GM18907 (cell line): ENCODE results near the gene BAHCC1.

Experiments
- ATAC-seq: cut with Tn5 transposase; IDR thresholded peaks from one replicate; pipeline ENCODE4 v1.9.1; 2021; ENCODE audit warnings: mild to moderate bottlenecking, moderate library complexity; ENCODE audit not compliant: unreplicated experiment

BAHCC1 gene

GRCh38 chr17:81489998-81490992, 95.0 kb downstream of the BAHCC1 start:
- no peak for ATAC-seq

- no peak for ATAC-seq
Observed at GRCh38 chr17:81491181-81491581, 95.9 kb downstream of the BAHCC1 start.

DNA sequence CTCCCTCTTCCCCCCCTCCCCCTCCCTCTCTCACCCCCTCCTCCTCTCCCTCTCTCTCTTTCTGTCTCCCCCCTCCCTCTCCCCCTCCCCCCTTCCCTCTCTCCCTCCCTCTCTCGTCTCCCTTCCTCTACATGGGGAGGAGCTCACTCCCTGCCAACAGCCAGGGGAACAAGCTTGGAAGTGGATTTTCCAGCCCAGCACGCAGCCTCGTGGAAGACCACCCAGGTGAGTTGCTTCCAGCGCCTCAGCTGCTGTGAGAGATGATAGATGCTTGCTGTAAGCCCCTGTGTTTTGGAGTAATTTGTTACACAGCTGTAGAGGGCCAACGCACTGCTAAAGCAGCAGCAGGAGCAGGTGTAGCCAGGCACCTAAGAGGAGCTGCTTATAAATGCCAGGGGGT, 96.5 kb downstream of the BAHCC1 start:
- ATAC-seq, result no peak

DNA sequence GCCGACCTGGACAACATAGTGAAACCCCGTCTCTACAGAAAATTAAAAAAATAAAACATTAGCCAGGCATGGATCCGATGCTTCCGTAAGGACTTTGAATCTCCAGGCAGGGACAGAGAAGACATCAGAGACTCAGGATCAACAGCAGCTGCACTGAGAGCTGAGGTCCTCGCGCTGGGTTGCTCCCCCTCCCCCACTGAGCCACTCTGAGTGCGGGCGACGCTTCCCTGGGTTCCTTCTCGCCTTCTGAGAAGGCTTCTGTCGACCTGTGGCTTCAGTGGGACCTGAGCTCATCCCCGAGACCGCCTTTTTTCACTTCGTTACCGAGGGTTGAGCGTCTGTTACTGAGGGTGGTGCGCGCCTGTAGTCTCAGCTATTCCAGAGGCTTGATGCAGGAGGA, 96.9 kb downstream of the BAHCC1 start:
- ATAC-seq, result no peak

DNA sequence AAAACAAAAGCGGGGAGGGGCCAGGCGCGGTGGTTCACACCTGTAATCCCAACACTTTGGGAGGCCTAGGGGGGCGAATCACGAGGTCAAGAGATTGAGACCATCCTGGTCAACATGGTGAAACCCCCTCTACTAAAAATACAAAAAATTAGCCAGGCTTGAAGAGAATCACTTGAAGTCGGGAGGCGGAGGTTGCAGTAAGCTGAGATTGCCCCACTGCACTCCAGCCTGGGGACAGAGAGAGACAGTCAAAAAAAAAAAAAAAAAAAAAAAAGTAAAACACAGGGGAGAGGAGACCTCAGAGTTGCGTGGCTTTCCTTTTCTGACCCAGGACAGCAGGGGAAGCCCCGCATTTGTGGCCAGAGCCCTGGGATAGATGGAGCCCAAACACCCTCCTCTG, 97.4 kb downstream of the BAHCC1 start:
- no peak for ATAC-seq

DNA sequence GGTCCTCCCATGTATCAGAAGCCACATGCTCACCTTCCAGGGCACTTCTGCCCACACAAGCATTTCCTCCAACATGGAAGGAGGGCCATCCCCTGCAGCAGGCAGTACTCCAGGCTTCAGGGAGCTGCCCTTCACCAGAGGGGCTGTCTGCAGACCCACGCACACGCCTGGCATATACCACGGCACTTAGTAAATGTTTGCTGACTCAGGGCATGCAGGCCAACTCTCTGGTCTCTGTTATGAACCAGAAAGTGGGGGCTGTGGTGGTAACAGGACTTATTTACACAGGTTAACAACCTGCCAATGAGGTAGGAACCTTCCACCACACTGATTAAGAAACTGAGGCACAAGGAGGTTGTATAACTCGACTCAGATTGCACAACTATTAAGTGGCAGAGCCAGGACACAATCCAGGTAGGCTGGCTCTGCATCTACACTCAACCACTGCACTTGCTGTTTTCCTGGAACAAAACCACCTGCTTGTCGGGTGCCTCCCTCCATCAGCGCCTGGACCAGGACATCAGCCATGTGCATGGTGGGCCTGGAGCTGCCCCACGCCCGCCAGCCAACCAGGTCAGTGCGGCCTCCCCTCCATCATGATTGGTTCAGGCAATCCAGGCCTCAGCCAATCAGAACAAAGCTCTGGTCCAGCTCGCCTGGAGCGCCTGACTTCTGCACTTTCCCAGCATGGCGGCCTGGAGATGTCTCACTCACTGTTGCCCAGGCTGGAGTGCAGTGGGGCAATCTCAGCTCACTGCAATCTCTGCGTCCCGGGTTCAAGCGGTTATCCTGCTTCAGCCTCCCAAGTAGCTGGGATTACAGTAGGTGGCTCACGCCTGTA, 98.2 kb downstream of the BAHCC1 start:
- ATAC-seq, result no peak

DNA sequence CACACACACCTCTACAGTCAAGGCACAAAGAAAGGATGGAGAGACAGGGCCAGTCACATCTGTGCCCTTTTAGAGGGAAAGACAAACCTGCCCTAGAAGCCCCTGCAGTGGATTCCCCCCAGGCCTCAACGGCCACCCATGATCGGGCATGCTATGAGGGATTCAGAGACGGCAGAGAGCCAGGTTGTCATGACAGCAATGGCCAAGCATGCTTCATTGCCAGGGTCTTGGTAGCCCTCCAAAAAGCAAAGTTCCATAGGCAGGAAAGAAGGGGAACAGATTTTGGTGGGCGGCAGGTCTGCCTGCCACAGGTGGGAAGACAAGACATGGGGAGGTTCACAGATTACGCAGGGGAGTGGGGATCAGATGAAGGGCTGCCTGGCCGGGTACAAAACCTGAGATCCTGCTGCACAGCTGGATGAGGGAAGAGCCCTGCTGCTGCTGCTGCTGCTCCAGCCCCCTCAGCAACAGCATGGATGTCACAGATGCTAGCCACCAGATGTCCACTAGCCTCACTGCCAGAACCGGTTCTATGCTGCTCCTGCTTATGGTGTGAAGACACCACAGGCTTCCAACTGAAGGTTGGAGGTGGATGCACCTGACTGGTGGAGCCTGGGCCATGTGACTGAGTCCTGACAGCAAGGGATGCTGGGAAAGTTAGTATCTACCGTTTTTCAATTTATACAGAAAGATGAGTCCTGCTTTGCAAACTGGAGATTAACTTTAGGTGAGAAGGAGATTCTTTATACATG, 99.5 kb downstream of the BAHCC1 start:
- no peak for ATAC-seq

DNA sequence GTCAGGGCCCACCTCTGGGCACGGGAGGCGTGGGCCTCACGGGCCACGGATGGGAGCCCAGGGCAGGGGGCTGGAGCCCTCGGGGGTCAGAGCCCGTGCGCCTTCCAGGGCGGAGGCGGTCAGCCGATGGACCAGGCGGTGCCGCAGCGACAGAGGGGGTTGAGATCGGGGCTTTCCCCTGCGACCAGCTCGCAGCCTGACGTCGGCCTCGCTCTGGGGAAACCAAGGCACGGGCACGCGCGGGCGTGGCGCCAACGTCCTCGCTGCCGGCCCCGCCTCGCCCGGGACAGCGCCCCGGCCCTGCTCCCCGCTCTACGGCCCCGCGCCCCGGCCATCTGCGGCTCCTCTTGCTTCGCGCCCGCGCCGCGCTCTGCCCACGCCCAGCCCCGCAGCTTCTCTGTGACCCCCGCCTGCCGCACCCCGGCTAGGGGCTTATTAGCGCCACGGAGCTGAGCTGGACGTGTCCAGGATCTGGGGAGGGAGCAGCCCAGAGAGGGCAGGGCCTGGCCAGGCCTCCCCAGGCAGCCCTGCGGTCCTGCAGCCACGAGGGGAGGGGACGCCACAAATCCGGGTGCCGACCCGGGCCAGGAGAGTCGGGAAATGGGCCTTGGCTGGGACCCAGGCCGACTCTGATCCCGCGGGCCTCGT, 103.8 kb downstream of the BAHCC1 start:
- ATAC-seq, result no peak

- no peak for ATAC-seq
Observed at GRCh38 chr17:81499601-81499970, 104.3 kb downstream of the BAHCC1 start.

DNA sequence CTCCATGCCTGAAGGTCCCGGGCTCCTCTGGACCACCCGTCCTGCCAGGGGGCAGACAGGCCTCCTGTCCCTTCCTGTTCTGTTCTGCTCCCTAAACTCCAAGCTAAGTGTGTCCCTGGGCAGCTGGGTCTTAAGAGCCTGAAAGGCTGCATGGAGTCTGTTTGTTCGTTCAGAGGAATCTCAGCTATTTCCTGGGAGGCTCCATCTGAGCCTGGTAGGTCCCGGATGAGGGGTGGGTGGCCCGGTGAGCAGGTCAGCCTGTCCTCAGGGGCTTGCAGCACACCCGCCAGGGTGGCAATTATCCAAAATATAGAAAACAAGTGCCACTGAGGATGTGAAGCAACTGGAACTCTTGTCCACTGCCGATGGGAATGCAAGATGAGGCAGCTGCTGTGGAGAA, 104.8 kb downstream of the BAHCC1 start:
- no peak for ATAC-seq

DNA sequence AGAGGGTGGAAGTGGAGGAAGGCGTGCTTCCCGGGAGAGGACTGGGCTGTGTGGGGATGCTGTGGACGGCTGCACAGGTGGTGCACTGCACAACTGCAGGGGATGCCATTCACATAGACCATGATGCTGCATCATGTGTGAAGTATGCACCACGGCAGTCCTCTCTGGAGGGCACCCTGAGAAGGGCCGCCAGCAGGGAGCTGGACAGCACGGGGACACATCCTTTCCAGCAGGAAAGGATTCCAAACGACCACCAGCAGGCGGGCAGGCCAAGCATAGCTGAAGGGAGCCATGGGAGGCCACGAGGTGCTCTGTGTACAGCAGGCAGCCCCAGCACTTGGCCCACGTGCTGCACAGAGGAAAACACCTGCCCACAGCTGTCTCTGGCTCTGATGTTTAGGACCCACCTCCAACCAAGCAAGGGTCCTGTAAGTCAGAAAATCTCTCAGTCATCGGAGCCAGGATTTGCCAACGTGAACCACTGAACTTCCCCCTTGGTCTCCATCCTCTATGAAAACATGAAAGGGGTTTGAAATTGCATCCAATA, 107.3 kb downstream of the BAHCC1 start:
- ATAC-seq, result no peak

GRCh38 chr17:81503619-81504018, 108.4 kb downstream of the BAHCC1 start:
- ATAC-seq, result no peak

- no peak for ATAC-seq
Observed at GRCh38 chr17:81508639-81509206, 113.5 kb downstream of the BAHCC1 start.

GRCh38 chr17:81509207-81509971, 114.1 kb downstream of the BAHCC1 start:
- ATAC-seq, result no peak

GRCh38 chr17:81509972-81510784, 114.9 kb downstream of the BAHCC1 start:
- no peak for ATAC-seq

- no peak for ATAC-seq
Observed at GRCh38 chr17:81510785-81511553, 115.7 kb downstream of the BAHCC1 start.

GRCh38 chr17:81511554-81511803, 116.2 kb downstream of the BAHCC1 start:
- ATAC-seq, result no peak
